ENCODE data around the gene GRIP2. TPM values are rescaled to one million over a fixed set of nuclear protein-coding genes. Genes with fewer than 3 reads are reported as not detected.

GRIP2 gene
- total and polyA plus RNA-seq, 2 experiments from 2014 or later, result 0.73 to 2.4 TPM

- 92% methylated on average over 3 of the region's 3 CpGs for whole genome bisulfite sequencing (ENCODE audit: low lambda C conversion rate, missing lambda C conversion rate)
Observed at GRCh38 chr3:14538451-14539088, 1.6 kb downstream of the GRIP2 start.

GRCh38 chr3:14537590-14538450 is 2.3 kb downstream of the GRIP2 start:
- H3K27me3 ChIP-seq, result no peaks in the 10 kb centered on the region
- no peaks in the 10 kb centered on the region for H3K79me2 ChIP-seq
- H4K20me1 ChIP-seq (ENCODE audit: insufficient read depth, poor library complexity, severe bottlenecking), result no peaks in the 10 kb centered on the region
- no peak overlapping the region for H3K4me2 ChIP-seq
- H3K4me3 ChIP-seq, result no peak overlapping the region
- H3K9me3 ChIP-seq (ENCODE audit: low read depth), result no peaks in the 10 kb centered on the region
- TF ChIP-seq EZH2 (IDR thresholded peaks at IDR 0.05; ENCODE audit: borderline replicate concordance), result no peak
- no peak for TF ChIP-seq EZH2phosphoT487 (IDR thresholded peaks at IDR 0.05; ENCODE audit: low read depth, severe bottlenecking, unreplicated experiment)
- TF ChIP-seq CTCF (IDR thresholded peaks at IDR 0.05; ENCODE audit: poor library complexity), result no peak
- no peak overlapping the region for H3K27ac ChIP-seq
- WGBS (ENCODE audit: low lambda C conversion rate, missing lambda C conversion rate), result 93% methylated on average over 10 of the region's 10 CpGs
- H3K4me1 ChIP-seq (ENCODE audit: insufficient read depth), result peaks cover 2% of the 10 kb centered on the region
- no peaks in the 10 kb centered on the region for H3K9me2 ChIP-seq (replicated peaks; ENCODE audit: insufficient read depth)
- no peak for DNase-seq (ENCODE audit: low spot score)
- no peaks in the 10 kb centered on the region for H3K36me3 ChIP-seq (replicated peaks; ENCODE audit: insufficient read depth, low read depth)
- H2AFZ ChIP-seq, result no peak overlapping the region

More at GRCh38 chr3:14538451-14539088, 1.6 kb downstream of the GRIP2 start:
- Histone ChIP-seq H3K27me3 (no peaks in the 10 kb centered on the region), H2AFZ (no peak overlapping the region), H3K4me1 (ENCODE audit: insufficient read depth) (no peaks in the 10 kb centered on the region), H3K79me2 (no peaks in the 10 kb centered on the region), H3K4me2 (no peak overlapping the region), H3K36me3 (replicated peaks; ENCODE audit: insufficient read depth, low read depth) (no peaks in the 10 kb centered on the region), H4K20me1 (ENCODE audit: insufficient read depth, poor library complexity, severe bottlenecking) (no peaks in the 10 kb centered on the region), H3K27ac (no peak overlapping the region), H3K9me2 (replicated peaks; ENCODE audit: insufficient read depth) (no peaks in the 10 kb centered on the region), H3K9me3 (ENCODE audit: low read depth) (no peaks in the 10 kb centered on the region), H3K4me3 (no peak overlapping the region)
- DNase-seq (ENCODE audit: low spot score), result no peak
- TF ChIP-seq CTCF (IDR thresholded peaks at IDR 0.05; ENCODE audit: poor library complexity), result no peak
- TF ChIP-seq EZH2 (IDR thresholded peaks at IDR 0.05; ENCODE audit: borderline replicate concordance), result no peak
- TF ChIP-seq EZH2phosphoT487 (IDR thresholded peaks at IDR 0.05; ENCODE audit: low read depth, severe bottlenecking, unreplicated experiment), result no peak

- Histone ChIP-seq H4K20me1 (ENCODE audit: insufficient read depth, poor library complexity, severe bottlenecking) (no peaks in the 10 kb centered on the region), H3K9me3 (ENCODE audit: low read depth) (no peaks in the 10 kb centered on the region), H3K27me3 (no peaks in the 10 kb centered on the region), H3K4me2 (no peak overlapping the region), H2AFZ (no peak overlapping the region), H3K4me3 (no peak overlapping the region), H3K79me2 (no peaks in the 10 kb centered on the region), H3K36me3 (replicated peaks; ENCODE audit: insufficient read depth, low read depth) (no peaks in the 10 kb centered on the region), H3K9me2 (replicated peaks; ENCODE audit: insufficient read depth) (no peaks in the 10 kb centered on the region), H3K27ac (no peak overlapping the region), H3K4me1 (ENCODE audit: insufficient read depth) (peaks cover 3% of the 10 kb centered on the region)
- TF ChIP-seq CTCF (IDR thresholded peaks at IDR 0.05; ENCODE audit: poor library complexity), result no peak
- WGBS (ENCODE audit: low lambda C conversion rate, missing lambda C conversion rate), result 91% methylated on average over 12 of the region's 12 CpGs
- DNase-seq (ENCODE audit: low spot score), result no peak
Observed at GRCh38 chr3:14536837-14537589, 3.1 kb downstream of the GRIP2 start.

Data from hepatocyte (in vitro differentiated cells).